ENCODE results near the gene FGL2.
"Not testable (repeated sequence)": the region's sequence is repeated elsewhere in the genome, so short reads cannot be mapped to it uniquely, and the experiment has no call there.

FGL2 gene

DNA sequence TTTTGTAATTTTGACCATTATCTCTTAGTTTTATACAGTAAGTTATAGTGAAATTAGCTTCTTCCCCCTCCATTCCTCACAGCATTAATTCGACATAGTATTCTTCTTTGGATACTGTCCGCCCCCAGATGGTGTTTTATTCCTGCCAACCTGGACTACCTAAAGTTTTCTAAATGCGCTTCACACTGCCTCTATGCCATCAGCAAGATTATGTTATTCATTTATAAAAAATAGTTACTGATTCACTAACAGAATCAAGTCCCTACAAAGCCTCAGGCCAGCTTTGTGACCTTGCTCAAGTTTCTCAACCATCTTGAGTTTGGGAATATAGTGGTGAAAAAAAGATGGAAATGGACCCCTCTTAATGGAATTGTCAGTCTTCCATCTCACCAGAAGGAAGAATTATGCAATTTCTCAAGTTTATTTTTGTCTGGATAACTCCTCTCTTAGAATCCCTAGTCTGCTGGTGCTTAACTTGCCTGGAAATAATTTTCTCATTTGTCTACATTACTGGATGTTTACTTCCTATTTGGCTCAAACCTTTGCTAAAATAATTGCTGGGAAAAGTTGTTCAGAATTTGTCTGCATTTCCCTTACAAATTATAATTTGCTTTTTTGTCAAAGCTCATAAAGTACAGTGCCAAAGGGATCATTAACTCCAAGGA is 16.7 kb upstream of the FGL2 start:
- no peak for DNase-seq

- no peak for DNase-seq
Measured at GRCh38 chr7:77209479-77210139, 10.0 kb upstream of the FGL2 start.

DNA sequence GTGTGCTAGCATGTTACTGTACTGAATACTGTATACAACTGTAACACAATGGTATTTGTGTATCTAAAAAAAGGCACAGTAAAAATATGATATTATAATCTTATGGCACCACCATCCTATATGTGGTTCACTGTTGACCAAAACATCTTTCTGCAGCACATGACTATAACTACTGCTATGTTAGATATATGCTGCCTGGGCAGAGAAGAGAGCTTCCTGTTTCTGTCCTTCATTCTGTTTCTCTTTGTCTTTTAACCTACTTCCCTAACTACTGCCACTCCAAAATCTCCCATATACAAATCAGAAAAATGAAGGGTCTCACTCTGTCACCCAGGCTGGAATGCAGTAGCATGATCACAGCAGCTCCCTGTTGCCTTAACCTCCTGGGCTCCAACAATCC is 8.8 kb upstream of the FGL2 start:
- DNase-seq, result no peak

- DNase-seq, result peak; percentile 66
Measured at GRCh38 chr7:77205706-77206105, 6.1 kb upstream of the FGL2 start.

DNA sequence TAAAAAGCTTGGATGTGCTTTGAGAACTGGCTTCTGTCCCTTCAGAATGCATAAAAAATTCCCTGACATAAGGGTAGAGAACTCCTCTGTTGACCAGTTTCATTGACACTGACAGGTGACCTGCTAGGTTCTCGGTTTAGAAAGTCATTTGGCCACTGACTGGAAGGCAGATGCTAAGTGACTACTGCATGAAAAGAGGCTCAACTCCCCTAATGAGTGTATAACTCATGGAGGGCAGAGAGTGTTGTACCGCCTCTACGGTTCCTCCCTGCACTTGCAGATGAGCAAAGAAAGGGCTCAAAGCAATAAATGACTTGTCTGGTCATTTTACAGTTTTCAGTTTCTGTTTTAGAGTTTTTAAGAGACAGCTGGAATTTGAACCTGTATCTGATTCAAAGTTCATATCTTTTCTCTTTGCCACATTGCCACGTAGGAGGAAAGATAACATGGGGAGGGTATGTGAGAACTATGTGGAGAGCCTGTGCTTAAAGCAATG is 2.9 kb upstream of the FGL2 start:
- DNase-seq, result no peak

GRCh38 chr7:77200542-77200941 is 923 bp upstream of the FGL2 start:
- DNase-seq, result no peak

GRCh38 chr7:77197141-77197540 is 2.5 kb downstream of the FGL2 start:
- no peak for DNase-seq

GRCh38 chr7:77188731-77189437 is 10.7 kb downstream of the FGL2 start:
- no peak for DNase-seq

DNA sequence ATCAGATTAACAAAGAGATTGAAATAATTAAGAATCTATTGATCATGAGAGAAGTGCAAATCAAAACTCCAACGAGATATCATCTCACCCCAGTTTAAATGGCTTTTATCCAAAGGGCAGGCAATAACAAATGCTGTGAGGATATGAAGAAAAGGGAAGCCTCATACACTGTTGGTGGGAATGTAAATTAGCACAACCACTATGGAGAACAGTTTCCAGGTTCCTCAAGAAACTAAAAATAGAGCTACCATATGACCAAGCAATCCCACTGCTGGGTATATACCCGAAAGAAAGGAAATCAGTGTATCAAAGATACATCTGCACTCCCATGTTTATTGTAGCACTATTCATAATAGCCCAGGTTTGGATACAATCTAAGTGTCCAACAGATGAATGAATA is 13.8 kb downstream of the FGL2 start:
- DNase-seq, result no peak

DNA sequence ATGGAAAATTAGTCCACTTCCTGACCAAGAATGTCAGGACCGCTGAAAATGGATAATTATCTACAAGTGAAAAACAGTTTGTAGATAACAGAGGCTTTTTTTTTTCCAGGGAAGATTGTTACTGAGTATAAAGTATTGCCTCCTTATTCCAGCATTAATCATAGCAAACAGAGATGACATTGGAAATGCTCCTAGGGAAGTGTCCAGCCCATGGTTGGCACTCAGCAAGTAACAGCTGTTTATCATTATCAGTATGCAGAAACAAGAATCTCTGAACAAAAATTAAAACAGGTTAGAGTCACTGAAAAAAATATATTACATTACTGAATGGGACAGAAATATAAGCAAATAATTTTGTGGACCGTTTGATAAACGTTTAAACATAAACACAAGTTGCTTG is 14.6 kb downstream of the FGL2 start:
- peak; percentile 15 for DNase-seq

DNA sequence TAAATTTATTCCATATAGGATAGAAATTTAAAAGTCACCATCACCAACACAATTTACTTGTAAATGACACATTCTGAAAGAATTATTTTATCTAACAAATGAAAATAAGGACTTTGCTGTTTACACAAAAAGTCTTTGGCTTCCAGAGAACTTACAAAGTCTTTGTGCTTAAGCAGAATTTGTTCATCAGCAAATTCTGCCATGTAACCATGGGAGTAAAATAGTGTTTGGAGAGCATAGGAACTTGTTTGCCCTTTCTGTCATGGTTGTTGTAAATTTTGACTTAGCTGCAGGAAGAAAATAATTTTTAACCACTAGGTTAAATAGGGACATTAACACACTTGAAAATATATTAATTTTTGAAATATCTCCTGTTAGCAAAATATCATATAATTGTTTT is 15.2 kb downstream of the FGL2 start:
- peak; percentile 16 for DNase-seq

GRCh38 chr7:77182261-77182660 is 17.4 kb downstream of the FGL2 start:
- no peak for DNase-seq

DNA sequence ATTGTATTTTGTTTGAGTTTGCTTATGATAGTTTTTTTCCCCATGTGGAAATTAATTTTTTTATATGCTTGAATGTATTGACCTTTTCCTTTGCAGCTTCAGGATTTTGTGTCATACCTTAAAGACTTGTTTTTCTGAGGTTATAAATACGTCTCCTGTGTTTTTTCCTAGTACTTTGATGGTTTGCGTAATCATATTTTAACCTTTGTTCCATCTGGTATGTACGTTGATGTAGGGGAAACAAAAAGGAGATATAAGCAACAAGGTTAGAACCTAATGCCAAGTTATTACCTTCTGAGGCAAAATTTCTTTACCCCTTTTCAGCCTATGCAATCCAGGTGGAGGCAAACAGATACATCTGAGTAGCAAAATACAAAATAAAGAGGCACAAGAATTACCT is 17.9 kb downstream of the FGL2 start:
- DNase-seq, result no peak

DNA sequence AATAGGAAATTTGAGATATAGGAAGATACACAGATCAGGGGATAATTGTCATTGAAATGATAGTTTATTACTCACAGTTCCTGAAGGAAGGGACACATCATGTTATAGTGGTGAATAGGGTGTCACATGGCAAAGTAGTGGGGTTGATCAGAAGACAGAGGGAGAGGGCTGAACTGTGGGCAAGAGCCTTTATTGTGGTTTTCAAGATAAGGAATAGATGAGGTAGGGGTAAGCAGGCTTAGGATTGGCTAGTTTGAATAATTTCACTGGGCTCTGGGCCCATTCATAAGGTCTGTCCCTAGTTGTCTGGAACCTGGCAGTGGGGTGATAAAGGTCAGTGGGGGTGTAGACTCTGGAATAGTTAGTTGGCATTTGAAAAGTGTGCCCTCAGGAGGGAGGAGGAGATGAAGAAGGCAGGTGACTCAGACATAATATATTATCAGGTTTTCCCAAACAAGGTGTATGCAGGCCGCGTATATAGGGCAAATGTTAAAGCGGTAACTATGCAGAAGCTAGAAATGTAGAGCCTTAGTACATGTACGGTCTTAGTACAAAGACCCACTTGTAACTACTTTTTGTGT is 18.5 kb downstream of the FGL2 start:
- DNase-seq, result no peak

GRCh38 chr7:77178024-77178423 is 21.6 kb downstream of the FGL2 start:
- DNase-seq, result not testable (repeated sequence)

GRCh38 chr7:77177321-77177904 is 22.2 kb downstream of the FGL2 start:
- not testable (repeated sequence) for DNase-seq

- DNase-seq, result not testable (repeated sequence)
Measured at GRCh38 chr7:77175274-77175800, 24.3 kb downstream of the FGL2 start.

- not testable (repeated sequence) for DNase-seq
Measured at GRCh38 chr7:77174418-77174817, 25.2 kb downstream of the FGL2 start.

GRCh38 chr7:77172437-77173172 is 27.0 kb downstream of the FGL2 start:
- peak; percentile 10 for DNase-seq

- DNase-seq, result not testable (repeated sequence)
Measured at GRCh38 chr7:77171073-77171472, 28.5 kb downstream of the FGL2 start.

DNA sequence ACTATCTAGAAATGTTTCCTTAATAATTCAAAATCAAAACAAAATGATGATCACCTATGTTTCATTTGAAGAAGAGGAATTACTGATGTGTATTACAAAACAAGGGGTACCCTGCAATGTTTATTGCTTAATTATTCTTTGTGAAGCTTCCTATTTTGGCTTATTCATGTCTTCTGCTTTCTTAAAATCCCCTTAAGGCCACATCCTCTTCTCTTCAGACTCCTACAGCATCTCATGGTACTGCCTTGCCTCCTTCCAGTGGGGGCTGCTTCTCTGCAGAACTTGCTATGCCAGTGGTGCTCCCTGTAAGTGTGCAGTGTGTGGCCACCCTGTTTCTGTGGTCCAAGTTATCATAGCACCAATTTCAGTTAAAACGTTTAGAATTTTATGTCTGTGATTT is 42.2 kb downstream of the FGL2 start:
- no peak for DNase-seq

- DNase-seq, result not testable (repeated sequence)
Measured at GRCh38 chr7:77157034-77157433, 42.6 kb downstream of the FGL2 start.
